GM18870 (cell line): ENCODE data around the gene TBC1D22A.

Source experiments
- ATAC-seq: cut with Tn5 transposase; IDR thresholded peaks from one replicate; pipeline ENCODE4 v1.9.1; 2021; ENCODE audit warnings: moderate library complexity; ENCODE audit not compliant: unreplicated experiment

The TBC1D22A gene

DNA sequence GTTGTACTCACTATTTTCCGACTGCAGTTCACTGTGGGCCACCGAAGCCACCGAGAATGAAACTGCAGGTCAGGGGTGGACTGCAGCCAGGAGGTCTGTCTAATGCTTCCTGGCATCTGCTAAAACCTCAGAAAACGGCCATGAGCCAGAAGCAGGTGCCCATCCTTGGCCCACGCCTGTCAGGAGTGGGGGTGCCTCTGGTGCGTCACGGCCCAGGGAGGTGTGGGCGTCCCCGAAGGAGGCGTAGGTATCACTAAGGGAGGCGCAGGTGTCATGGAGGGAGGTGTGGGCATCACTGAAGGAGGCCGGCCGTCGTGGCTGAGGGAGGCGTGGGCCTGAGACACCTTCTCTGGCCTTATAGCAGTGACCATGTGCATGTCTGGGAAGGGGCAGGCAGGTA lies 456.2 kb downstream of the TBC1D22A start:
- ATAC-seq, result no peak

DNA sequence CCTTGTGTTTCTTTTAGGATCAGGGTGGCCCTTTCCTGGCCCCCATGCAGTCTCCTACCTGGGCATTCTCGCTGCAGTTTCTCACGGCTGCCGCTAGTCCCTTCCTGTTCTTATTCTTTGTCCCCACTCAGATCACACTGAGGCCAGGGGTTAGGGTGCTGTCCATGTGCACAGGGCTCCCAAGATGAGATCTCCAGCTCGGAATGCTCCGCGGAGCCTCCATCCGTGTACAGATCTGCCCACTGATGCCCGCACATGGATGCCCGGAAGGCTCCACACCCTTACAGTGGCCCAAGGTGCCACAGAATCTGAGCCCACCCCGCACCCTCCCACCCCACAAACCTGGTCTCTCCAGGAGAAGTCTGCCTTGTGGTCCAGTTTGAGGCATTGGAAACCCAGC lies 457.3 kb downstream of the TBC1D22A start:
- no peak for ATAC-seq

DNA sequence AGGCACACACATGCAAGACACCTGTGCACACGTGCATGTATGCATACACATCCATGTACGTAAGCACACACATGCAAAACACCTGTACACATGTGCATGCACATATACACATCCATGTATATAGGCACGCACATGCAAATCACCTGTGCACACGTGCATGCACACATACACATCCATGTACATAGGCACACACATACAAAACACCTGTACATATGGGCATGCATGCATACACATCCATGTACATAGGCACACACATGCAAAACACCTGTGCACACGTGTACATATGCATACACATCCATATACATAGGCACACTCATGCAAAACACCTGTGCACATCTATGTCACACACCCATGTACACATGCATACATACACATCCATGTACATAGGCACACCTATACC lies 458.3 kb downstream of the TBC1D22A start:
- ATAC-seq, result no peak

DNA sequence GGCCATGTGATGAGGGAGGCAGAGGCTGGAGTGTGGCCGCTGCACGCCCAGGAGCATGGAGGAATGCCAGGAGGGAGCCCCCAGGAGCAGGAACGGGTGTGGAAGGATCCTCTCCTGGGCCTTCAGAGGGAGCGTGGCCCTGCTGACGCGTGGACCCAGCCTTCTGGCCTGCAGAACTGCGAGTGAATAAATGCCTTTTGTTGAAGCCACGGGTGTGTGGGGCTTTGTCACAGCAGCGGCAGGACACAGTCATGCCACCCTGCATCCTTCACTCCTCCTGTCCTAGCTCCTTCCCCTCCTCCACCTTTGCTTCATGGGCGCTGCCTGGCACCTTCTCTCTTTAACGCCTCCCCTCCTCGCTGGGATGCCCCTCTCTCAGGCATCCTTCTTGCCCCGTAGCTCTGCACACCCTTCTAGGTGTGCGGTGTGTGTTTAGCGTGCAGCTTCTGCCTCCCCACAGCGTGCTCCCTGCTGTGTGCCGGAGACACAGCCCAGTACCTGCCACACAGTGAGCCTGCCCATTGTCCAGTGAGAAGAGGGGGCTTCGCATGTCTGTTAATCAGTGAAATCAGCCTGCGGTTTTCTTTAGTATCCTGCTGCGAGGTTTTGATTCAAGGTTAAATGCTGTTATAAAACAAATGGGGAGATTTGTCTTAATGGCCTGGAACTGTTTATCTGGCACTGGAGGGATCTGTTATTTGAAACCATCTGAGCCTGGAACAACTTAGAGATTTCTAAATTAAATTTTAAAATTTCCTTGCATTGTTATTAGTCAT lies 459.6 kb downstream of the TBC1D22A start:
- no peak for ATAC-seq
